NCI-H82 treated with DMSO at 0.1 percent for 48 hours (cell line): Measurements from ENCODE around the gene EMP2.
"Not testable (repeated sequence)": the region's sequence is repeated elsewhere in the genome, so short reads cannot be mapped to it uniquely, and the experiment has no call there.

Experiments used
- DNase-seq: peaks from one replicate; lab custom pipeline; 2025; ENCODE audit not compliant: unreplicated experiment; lab: John Stamatoyannopoulos, UW

Gene EMP2

GRCh38 chr16:10578474-10579316, 1.7 kb downstream of the EMP2 start:
- DNase-seq: no peak

- DNase-seq: no peak
These were observed 2.8 kb downstream of the EMP2 start for GRCh38 chr16:10577305-10578202.

- DNase-seq: no peak
These were observed 3.8 kb downstream of the EMP2 start for GRCh38 chr16:10576390-10577304.

GRCh38 chr16:10575506-10576130, 4.8 kb downstream of the EMP2 start:
- no peak for DNase-seq

GRCh38 chr16:10572611-10573010, 7.8 kb downstream of the EMP2 start:
- DNase-seq: no peak

GRCh38 chr16:10571354-10571753, 9.0 kb downstream of the EMP2 start:
- DNase-seq: no peak

- no peak for DNase-seq
These were observed 10.8 kb downstream of the EMP2 start for GRCh38 chr16:10569621-10570020.

- DNase-seq: no peak
These were observed 13.8 kb downstream of the EMP2 start for GRCh38 chr16:10566613-10567012.

GRCh38 chr16:10565167-10565566, 15.2 kb downstream of the EMP2 start:
- DNase-seq: no peak

GRCh38 chr16:10564591-10564990, 15.8 kb downstream of the EMP2 start:
- no peak for DNase-seq

GRCh38 chr16:10562361-10562899, 18.0 kb downstream of the EMP2 start:
- DNase-seq: no peak

- DNase-seq: no peak
These were observed 19.0 kb downstream of the EMP2 start for GRCh38 chr16:10561425-10561824.

GRCh38 chr16:10561001-10561400, 19.4 kb downstream of the EMP2 start:
- DNase-seq: no peak

- not testable (repeated sequence) for DNase-seq
These were observed 20.6 kb downstream of the EMP2 start for GRCh38 chr16:10559792-10560191.

- DNase-seq: no peak
These were observed 21.4 kb downstream of the EMP2 start for GRCh38 chr16:10558746-10559641.

GRCh38 chr16:10558305-10558704, 22.1 kb downstream of the EMP2 start:
- no peak for DNase-seq

GRCh38 chr16:10557750-10558149, 22.6 kb downstream of the EMP2 start:
- no peak for DNase-seq

- DNase-seq: no peak
These were observed 24.2 kb downstream of the EMP2 start for GRCh38 chr16:10556236-10556635.

GRCh38 chr16:10554569-10554968, 25.8 kb downstream of the EMP2 start:
- no peak for DNase-seq
